Muscle of leg (tissue), 11 donors: ENCODE results near the gene KCNQ1. TPM values are rescaled to one million over a fixed set of nuclear protein-coding genes. Genes with fewer than 3 reads are reported as not detected.

Experiments used
- DNase-seq: peaks from one replicate; pipeline ENCODE4 v3.0.0; 2013
- H3K27ac ChIP-seq: one replicate; pipeline ENCODE4 v1.5.1; 2013; ENCODE audit warnings: mild to moderate bottlenecking, low read length, control low read depth
- H3K27me3 ChIP-seq: one replicate; pipeline ENCODE4 v1.6.1; 2013; ENCODE audit warnings: low read length; ENCODE audit not compliant: control insufficient read depth, insufficient read depth
- H3K36me3 ChIP-seq: one replicate; pipeline ENCODE4 v1.6.1; 2013; ENCODE audit warnings: low read length; ENCODE audit not compliant: control insufficient read depth, insufficient read depth
- H3K4me1 ChIP-seq: one replicate; pipeline ENCODE4 v1.6.1; 2013; ENCODE audit warnings: low read length; ENCODE audit not compliant: control insufficient read depth, insufficient read depth
- H3K4me3 ChIP-seq: one replicate; pipeline ENCODE4 v1.5.1; 2013; ENCODE audit warnings: low read length, control low read depth
- H3K9me3 ChIP-seq: replicated peaks from 2 replicates; pipeline ENCODE4 v1.6.1; 2013; ENCODE audit warnings: low read depth, low read length; ENCODE audit not compliant: control insufficient read depth
- WGBS: methylation state at CpG from one replicate; pipeline ENCODE4 v1.1.5; 2013; ENCODE audit warnings: missing lambda C conversion rate; ENCODE audit not compliant: insufficient coverage; 5-methylcytosine and 5-hydroxymethylcytosine counted together
- polyA plus RNA-seq, 8 donors: library from polyadenylated mRNA; unstranded; fragments of 120-200 nt; gene quantifications; one replicate each; pipeline versions ENCODE4 v1.2.1 to v1.2.3, GENCODE V29; 2013; ENCODE audit warnings: inconsistent platforms in 1 of 8, low replicate concordance in 1 of 8; ENCODE audit not compliant: insufficient read length in 8 of 8, insufficient read depth in 1 of 8
- total RNA-seq: library from RNA; stranded (reverse); fragments of 120-200 nt; gene quantifications from one replicate; pipeline ENCODE4 v1.2.4, GENCODE V29; 2013

The KCNQ1 gene
- total and polyA plus RNA-seq, 9 donors: 0.84 to 4.1 (median 2.6) TPM

DNA sequence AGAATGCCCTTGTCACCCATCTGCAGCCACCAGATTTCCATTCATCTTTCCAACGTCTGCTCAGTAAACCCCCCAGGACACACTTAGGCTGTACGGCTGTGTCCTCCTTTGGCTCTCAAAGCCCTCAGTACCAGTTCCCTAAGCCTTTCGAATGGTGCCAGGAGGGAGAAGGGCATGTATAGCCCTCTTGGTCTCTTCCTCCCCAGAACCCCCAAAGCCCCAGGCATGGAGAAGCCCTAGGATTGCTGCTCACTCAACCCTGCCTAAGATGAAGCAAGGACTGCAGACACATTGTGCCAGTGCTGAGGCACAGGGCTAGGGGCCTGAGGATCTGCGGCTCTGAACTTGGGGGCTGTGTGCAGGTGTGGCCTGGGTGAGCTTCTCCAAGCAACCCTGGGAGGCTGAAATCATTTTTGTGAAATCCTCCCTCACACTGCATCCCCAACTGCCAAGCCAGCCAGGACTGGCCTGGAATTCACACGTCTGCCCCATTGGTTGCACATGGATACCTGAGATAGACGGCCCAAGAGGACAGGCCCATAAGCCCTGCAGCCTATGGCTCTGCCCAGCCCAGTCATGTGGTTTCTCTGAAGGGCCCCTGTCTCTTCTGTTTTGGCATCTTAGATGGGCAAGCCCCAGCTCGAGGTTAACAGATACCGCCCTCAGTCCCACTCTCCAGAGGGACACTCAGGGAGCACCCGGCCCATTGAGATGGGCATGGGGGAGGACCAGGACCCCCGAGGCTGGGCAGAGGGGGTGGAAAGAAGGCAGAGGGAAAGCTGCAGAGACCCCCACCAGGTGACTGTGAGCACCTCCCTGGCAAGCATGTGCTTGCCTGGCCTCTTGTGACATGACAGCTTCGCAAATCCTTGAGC lies 221.0 kb downstream of the KCNQ1 start:
- Histone ChIP-seq H3K9me3 (peaks cover 21% of the 10 kb centered on the region), H3K27ac (peak overlapping the region; percentile 25), H3K36me3 (peaks cover 36% of the 10 kb centered on the region), H3K27me3 (no peaks in the 10 kb centered on the region), H3K4me1 (peaks cover 62% of the 10 kb centered on the region), H3K4me3 (no peak overlapping the region)
- WGBS: 75% methylated on average over 5 of the region's 11 CpGs
- no peak for DNase-seq

DNA sequence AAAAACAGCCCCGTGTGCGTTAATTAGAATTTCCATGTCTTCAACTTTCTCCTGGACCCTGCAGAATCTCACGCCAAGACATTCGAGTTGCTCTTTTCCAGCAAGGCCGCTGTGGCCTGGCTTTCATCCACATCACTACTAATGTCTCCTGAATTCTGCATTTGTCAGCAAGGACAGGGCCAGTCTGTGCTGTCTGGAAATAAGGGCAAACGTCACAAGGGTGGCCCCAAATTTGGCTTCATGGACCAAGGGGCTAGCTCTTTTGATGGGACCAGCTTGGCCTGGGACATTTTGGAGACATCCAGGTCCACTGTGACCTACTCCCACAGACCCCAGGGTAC lies 221.6 kb downstream of the KCNQ1 start:
- Histone ChIP-seq H3K36me3 (peaks cover 36% of the 10 kb centered on the region), H3K9me3 (peaks cover 15% of the 10 kb centered on the region), H3K27me3 (no peaks in the 10 kb centered on the region), H3K4me3 (no peak overlapping the region), H3K27ac (peak overlapping the region; percentile 69), H3K4me1 (peaks cover 57% of the 10 kb centered on the region)
- peak; percentile 86 for DNase-seq
- 68% methylated on average over 5 of the region's 6 CpGs for WGBS

DNA sequence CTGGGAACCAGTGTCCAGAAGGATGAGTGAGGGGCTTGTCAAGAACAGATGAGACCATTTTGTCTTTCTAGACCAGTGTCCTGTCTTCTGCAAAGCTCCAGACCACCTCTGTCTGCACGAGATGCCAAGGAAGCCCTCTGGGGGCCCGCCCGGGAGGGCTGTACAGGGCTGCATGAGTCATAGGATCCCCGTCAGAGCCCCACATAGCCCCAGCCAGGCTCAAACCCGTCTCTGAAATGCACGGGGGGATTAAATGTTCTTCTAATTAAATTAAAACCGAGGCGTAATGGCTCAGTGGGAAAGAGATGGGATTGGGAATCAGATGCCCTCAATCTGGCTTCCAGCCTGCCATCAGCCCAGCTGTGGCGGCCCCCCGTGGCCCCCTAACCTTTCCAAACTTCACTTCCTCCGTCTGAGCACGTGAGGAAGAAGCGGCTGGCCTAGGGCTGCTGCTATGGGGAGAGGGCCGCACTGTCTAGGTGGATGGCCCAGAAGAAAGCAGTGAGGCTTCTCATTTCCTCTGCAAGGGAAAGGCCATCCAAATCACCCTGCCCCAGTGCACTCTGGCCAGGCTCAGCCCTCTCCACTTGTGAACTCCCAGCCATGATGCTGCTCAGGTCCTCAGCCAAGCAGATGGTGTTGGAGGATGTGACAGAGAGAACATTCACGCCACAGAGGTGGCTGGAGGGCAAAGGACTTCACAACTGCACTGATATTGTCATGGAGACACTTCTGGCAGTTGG lies 222.2 kb downstream of the KCNQ1 start:
- peak; percentile 49 for DNase-seq
- 61% methylated on average over 5 of the region's 15 CpGs for WGBS
- Histone ChIP-seq H3K4me1 (peaks cover 51% of the 10 kb centered on the region), H3K9me3 (peaks cover 10% of the 10 kb centered on the region), H3K4me3 (no peak overlapping the region), H3K27ac (peak overlapping the region; percentile 69), H3K36me3 (peaks cover 35% of the 10 kb centered on the region), H3K27me3 (no peaks in the 10 kb centered on the region)

DNA sequence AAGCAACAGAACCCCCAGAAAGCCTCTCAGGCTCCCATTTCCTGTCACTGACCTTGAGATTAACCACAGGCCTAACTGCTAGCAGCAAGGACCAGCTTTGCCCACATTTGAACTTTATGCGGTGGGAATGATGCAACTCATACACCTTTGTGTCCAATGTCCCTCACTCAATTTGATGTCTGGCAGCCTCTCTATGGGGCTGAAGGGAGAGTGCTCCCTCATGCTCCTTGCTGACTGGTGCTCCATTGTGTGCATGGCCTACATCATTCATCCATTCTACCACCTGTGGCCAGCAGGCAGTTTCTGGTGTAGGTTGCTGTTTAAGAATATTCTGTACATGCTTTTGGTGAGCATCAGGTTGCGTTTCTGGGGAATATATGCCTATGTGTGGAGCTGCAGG lies 223.1 kb downstream of the KCNQ1 start:
- H3K4me3 ChIP-seq: no peak overlapping the region
- no CpG with 5 or more reads among the region's 2 CpGs for WGBS
- H3K36me3 ChIP-seq: peaks cover 33% of the 10 kb centered on the region
- H3K9me3 ChIP-seq: peaks cover 5% of the 10 kb centered on the region
- H3K27me3 ChIP-seq: no peaks in the 10 kb centered on the region
- H3K27ac ChIP-seq: no peak overlapping the region
- H3K4me1 ChIP-seq: peaks cover 44% of the 10 kb centered on the region
- DNase-seq: no peak

DNA sequence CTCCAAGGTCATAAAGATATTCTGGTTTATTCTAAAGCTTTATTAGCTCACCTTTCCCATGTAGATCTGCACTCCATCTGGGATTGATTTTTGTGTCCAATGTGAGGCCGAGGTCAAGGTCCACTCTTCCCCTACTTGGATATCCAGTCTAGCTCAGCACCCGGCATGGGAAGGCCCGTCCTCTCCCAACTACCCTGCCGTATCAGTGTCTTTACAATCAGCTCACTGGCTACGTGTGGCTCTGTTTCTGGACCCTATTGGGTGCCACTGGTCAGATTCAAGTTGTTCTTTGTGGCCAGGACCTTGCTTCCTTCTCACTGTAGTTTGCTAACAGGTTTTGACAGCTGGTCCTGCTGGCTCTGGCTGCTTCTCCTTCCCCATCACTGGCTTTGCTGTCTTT lies 224.1 kb downstream of the KCNQ1 start:
- WGBS: 80% methylated on average over 5 of the region's 5 CpGs
- Histone ChIP-seq H3K4me1 (peaks cover 40% of the 10 kb centered on the region), H3K36me3 (peaks cover 28% of the 10 kb centered on the region), H3K9me3 (peaks cover 4% of the 10 kb centered on the region), H3K27ac (no peak overlapping the region), H3K27me3 (no peaks in the 10 kb centered on the region), H3K4me3 (no peak overlapping the region)
- no peak for DNase-seq

DNA sequence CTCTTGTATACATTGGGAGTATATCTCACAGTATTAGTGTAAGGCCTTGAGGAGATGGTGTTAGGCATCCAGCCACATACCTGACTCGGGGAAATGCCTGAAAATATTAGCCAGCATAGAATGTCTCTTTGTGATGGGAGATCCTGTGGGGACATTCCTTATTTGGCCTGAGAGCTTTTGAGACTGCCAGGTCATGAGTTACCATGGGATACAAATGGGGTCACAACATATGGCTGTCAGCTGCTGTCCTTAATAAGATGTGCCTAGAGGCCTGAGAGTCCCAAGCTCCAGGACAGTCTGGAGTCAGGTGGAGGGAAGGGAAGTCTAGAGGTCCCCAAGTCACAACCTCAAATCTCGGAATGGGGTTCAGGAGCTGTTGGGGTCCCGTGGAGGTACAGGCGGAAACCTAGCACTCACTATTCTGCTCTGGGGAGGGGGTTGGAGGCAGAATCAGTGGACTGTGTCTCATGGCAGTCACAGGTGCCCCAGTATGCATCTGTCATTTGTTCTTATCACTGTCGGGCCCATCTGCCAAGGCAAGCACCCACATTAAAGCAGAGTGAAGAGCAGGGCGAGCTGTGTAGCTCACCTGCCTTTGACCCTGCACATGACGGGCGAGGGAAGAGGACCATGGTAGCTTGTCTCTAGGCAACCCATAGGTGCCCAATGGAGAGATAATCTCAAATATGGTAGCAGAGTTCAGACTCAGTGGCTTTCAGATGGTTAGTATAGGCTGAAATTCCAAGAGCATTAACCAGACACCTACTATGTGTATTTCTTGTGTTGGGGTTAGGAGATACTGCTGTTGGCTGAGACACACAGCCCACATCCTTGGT lies 225.0 kb downstream of the KCNQ1 start:
- Histone ChIP-seq H3K4me1 (peaks cover 40% of the 10 kb centered on the region), H3K27ac (no peak overlapping the region), H3K27me3 (no peaks in the 10 kb centered on the region), H3K9me3 (no peaks in the 10 kb centered on the region), H3K4me3 (no peak overlapping the region), H3K36me3 (peaks cover 26% of the 10 kb centered on the region)
- 89% methylated on average over 6 of the region's 8 CpGs for WGBS
- no peak for DNase-seq

DNA sequence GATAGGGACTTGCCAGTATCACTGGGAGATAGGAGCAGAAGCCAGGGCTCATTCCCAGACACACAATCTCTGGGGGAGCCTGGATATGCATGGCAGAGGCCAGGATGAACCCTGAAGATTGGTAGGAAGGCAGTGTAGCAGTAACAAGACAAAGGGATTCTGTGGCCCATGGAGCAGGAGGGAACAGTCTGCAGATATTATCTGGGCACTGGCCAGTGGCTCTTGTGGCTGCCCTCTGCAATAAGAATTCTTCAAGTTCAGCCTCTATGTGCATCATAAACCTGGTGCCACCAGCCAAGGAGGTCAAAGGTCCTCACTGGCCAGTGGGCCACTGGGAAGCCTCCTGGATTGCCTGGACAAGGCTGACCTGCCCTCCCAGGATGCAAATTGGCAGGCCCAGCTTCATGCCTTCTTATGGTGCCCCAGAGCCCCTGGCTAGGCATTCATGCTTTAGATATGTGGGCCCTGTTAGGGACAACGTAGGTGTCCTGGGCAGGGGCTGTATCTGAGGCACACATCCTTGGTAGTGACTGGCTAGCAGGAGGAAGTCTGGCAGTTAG lies 225.8 kb downstream of the KCNQ1 start:
- WGBS: 78% methylated on average over 1 of the region's 1 CpG
- Histone ChIP-seq H3K4me1 (peaks cover 38% of the 10 kb centered on the region), H3K36me3 (peaks cover 26% of the 10 kb centered on the region), H3K9me3 (no peaks in the 10 kb centered on the region), H3K27me3 (no peaks in the 10 kb centered on the region), H3K27ac (no peak overlapping the region), H3K4me3 (no peak overlapping the region)
- DNase-seq: no peak

DNA sequence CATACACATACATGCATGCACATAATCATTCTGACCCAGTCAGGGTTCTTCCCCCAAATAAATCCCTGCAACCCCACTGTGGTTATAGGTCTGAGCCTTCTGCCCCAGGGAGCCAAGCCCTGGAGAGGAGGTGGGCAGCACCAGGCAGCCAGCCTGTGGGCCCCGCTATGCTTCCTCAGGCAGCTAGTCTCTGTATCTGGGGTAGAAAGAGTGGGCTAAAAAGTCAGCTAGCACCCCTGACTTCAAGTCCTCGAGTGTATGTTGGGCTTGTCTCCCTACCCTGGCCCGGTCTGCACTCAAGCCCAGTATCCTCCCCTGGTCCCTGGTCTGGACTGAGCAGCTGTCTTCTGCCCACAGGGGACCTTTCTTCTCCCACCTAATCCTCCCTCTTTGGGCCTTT lies 226.9 kb downstream of the KCNQ1 start:
- H3K27me3 ChIP-seq: no peaks in the 10 kb centered on the region
- no peak overlapping the region for H3K27ac ChIP-seq
- peaks cover 23% of the 10 kb centered on the region for H3K36me3 ChIP-seq
- H3K4me3 ChIP-seq: no peak overlapping the region
- no peak for DNase-seq
- H3K4me1 ChIP-seq: peaks cover 34% of the 10 kb centered on the region
- WGBS: 80% methylated on average over 1 of the region's 3 CpGs
- H3K9me3 ChIP-seq: no peaks in the 10 kb centered on the region

DNA sequence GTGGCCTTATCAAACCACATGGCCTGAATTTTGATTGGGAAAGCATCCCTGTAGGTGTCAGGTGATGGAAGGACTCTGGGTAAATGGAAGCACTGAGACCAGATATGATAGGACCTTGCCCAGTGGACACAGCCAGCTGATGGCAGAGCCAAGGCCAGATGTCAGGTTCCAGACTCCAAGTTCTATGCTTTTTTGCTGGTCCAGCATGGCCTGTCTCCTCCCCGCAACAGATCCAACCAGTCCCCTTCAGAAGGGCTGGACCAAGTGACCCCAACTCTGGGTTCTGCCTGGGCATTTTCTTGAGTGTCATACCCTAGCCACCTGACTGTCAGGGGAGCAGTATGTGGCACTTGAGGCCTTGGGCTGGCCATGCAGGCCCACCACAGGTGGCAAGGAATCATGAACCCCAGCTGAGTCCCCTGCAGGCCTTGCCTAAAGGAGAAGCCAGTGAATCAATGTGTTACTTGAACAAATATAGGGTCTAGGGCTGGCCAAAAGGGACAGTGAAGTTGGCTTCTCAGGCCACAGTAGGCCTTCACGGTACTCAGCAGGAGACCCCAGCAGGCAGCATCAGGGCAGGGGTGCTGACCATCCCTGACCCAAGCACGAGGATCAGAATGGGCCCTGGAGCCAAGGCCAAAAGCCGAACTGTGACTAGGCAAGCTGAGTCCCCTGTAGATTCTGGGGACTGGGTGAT lies 227.9 kb downstream of the KCNQ1 start:
- H3K27me3 ChIP-seq: no peaks in the 10 kb centered on the region
- peaks cover 23% of the 10 kb centered on the region for H3K36me3 ChIP-seq
- no peak overlapping the region for H3K4me3 ChIP-seq
- no peak for DNase-seq
- H3K27ac ChIP-seq: no peak overlapping the region
- peaks cover 26% of the 10 kb centered on the region for H3K4me1 ChIP-seq
- 100% methylated on average over 4 of the region's 4 CpGs for WGBS
- no peaks in the 10 kb centered on the region for H3K9me3 ChIP-seq
